Measurements from ENCODE around the gene NBPF3.

DNA sequence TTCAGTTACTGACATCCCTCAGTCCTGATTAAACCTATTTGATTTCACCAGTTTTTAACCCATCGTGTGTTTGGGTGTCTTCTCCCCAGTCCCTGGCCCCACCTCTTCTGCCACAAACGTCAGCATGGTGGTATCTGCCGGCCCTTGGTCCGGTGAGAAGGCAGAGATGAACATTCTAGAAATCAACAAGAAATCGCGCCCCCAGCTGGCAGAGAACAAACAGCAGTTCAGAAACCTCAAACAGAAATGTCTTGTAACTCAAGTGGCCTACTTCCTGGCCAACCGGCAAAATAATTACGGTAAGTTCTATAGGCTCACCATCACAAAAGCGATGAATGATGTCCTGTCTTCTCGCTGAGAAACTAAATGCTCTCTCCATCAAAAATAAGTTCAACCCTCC lies 28.7 kb downstream of the NBPF3 start:
- TF ChIP-seq POLR2AphosphoS5 (IDR thresholded peaks at IDR 0.05; ENCODE audit: borderline replicate concordance, low read depth, low read length), result no peak
- TF ChIP-seq EZH2 (IDR thresholded peaks at IDR 0.05), result no peak
- TF ChIP-seq FOXP2 (optimal IDR thresholded peaks at IDR 0.05; ENCODE audit: control extremely low read depth, extremely low read length, insufficient read depth), result no peak

Data from SK-N-MC (cell line).